Fibroblast of lung (primary cell): ENCODE data around the gene PTP4A2. TPM values are rescaled to one million over a fixed set of nuclear protein-coding genes. Genes with fewer than 3 reads are reported as not detected.

Experiments
- DNase-seq, 2 donors: peaks; one replicate each; pipeline versions ENCODE4 v3.0.0 to v3.0.0-alpha.2; 2010; ENCODE audit warnings: low read depth in 2 of 2
- H2AFZ ChIP-seq: 2 replicates; pipeline ENCODE4 v1.5.1; 2012; ENCODE audit warnings: low read length, control low read depth, inconsistent platforms
- H3K27ac ChIP-seq: 2 replicates; pipeline ENCODE4 v1.5.1; 2011; ENCODE audit warnings: low read length, control low read depth; ENCODE audit not compliant: insufficient read depth
- H3K27me3 ChIP-seq: 2 replicates; pipeline ENCODE4 v1.5.1; 2011; ENCODE audit warnings: mild to moderate bottlenecking, low read length; ENCODE audit not compliant: control insufficient read depth, insufficient read depth
- H3K36me3 ChIP-seq: 2 replicates; pipeline ENCODE4 v1.5.1; 2011; ENCODE audit warnings: low read length; ENCODE audit not compliant: control insufficient read depth, insufficient read depth
- H3K4me1 ChIP-seq: 2 replicates; pipeline ENCODE4 v1.5.1; 2011; ENCODE audit warnings: low read length; ENCODE audit not compliant: control insufficient read depth, insufficient read depth; ENCODE audit errors: extremely low read depth
- H3K4me2 ChIP-seq: 2 replicates; pipeline ENCODE4 v1.5.1; 2011; ENCODE audit warnings: low read length, control low read depth; ENCODE audit not compliant: insufficient read depth; ENCODE audit errors: extremely low read depth
- H3K4me3 ChIP-seq, 4 experiments: fragments of 200-600 bp in 1 of 4; sonication (generic) in 1 of 4; replicated peaks in 1 of 4; 2 replicates each; pipeline ENCODE4 v1.5.1; 2011 to 2016; ENCODE audit warnings: low read length in 4 of 4, low read depth in 3 of 4, mild to moderate bottlenecking in 3 of 4, control low read depth in 2 of 4, inconsistent platforms in 1 of 4, mixed read lengths in 1 of 4; ENCODE audit not compliant: insufficient read depth in 1 of 4; ENCODE audit errors: control extremely low read depth in 1 of 4
- H3K79me2 ChIP-seq: 2 replicates; pipeline ENCODE4 v1.5.1; 2012; ENCODE audit warnings: mild to moderate bottlenecking, low read length, inconsistent platforms; ENCODE audit not compliant: control insufficient read depth, insufficient read depth
- H3K9ac ChIP-seq: 2 replicates; pipeline ENCODE4 v1.5.1; 2011; ENCODE audit warnings: mild to moderate bottlenecking, low read length, control low read depth; ENCODE audit not compliant: insufficient read depth
- H3K9me3 ChIP-seq: 2 replicates; pipeline ENCODE4 v1.5.1; 2012; ENCODE audit warnings: low read depth, low read length; ENCODE audit not compliant: control insufficient read depth, insufficient read depth
- H4K20me1 ChIP-seq: 2 replicates; pipeline ENCODE4 v1.5.1; 2011; ENCODE audit warnings: low read length; ENCODE audit not compliant: control insufficient read depth, insufficient read depth; ENCODE audit errors: extremely low read depth
- EZH2 ChIP-seq: IDR thresholded peaks from 2 replicates; pipeline ENCODE4 v1.5.1; 2012; ENCODE audit warnings: low read length, control low read depth, mild to moderate bottlenecking; ENCODE audit errors: missing control alignments
- polyA plus RNA-seq, 2 donors: library from polyadenylated mRNA; depleted of rRNA in 1 of 2; stranded (reverse) in 1 of 2; unstranded in 1 of 2; fragments of >200 nt; gene quantifications; 2 replicates each; pipeline ENCODE4 v1.2.1, GENCODE V29; 2011 to 2012; ENCODE audit warnings: missing spikeins in 1 of 2
- total RNA-seq: library from RNA; depleted of rRNA; stranded (reverse); fragments of >200 nt; gene quantifications from 2 replicates; pipeline ENCODE4 v1.2.1, GENCODE V29; 2014
- TF ChIP-seq, protein P1 (sequence below), 2 donors: IDR thresholded peaks in 1 of 2; conservative IDR thresholded peaks in 1 of 2; 1 replicate in 1 of 2; 2 replicates in 1 of 2; pipeline ENCODE4 v1.5.1; 2011 to 2012; ENCODE audit warnings: low read length in 2 of 2, control low read depth in 1 of 2, inconsistent platforms in 1 of 2, low read depth in 1 of 2, mild to moderate bottlenecking in 1 of 2

Gene PTP4A2
- total and polyA plus RNA-seq, 2 donors (not counting 1 experiment from before 2014, with no cell fraction given) = 366 to 429 TPM

GRCh38 chr1:31877544-31877943 lies 60.6 kb downstream of the PTP4A2 start:
- no peak overlapping the region for H3K27ac ChIP-seq
- H3K4me1 ChIP-seq = no peaks in the 10 kb centered on the region
- H3K36me3 ChIP-seq = no peaks in the 10 kb centered on the region
- no peak overlapping the region for H2AFZ ChIP-seq
- H3K27me3 ChIP-seq = peaks cover 4% of the 10 kb centered on the region
- no peak for TF ChIP-seq EZH2
- TF ChIP-seq, protein P1, sequence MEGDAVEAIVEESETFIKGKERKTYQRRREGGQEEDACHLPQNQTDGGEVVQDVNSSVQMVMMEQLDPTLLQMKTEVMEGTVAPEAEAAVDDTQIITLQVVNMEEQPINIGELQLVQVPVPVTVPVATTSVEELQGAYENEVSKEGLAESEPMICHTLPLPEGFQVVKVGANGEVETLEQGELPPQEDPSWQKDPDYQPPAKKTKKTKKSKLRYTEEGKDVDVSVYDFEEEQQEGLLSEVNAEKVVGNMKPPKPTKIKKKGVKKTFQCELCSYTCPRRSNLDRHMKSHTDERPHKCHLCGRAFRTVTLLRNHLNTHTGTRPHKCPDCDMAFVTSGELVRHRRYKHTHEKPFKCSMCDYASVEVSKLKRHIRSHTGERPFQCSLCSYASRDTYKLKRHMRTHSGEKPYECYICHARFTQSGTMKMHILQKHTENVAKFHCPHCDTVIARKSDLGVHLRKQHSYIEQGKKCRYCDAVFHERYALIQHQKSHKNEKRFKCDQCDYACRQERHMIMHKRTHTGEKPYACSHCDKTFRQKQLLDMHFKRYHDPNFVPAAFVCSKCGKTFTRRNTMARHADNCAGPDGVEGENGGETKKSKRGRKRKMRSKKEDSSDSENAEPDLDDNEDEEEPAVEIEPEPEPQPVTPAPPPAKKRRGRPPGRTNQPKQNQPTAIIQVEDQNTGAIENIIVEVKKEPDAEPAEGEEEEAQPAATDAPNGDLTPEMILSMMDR (conservative IDR thresholded peaks at IDR 0.05 in 1 of 2, IDR thresholded peaks at IDR 0.05 in 1 of 2; ENCODE audit: low read depth in 1 of 2, low read length in 2 of 2) = no peak
- H3K9ac ChIP-seq = no peak overlapping the region
- no peaks in the 10 kb centered on the region for H4K20me1 ChIP-seq
- H3K4me3 ChIP-seq = no peak overlapping the region
- no peaks in the 10 kb centered on the region for H3K79me2 ChIP-seq
- DNase-seq = no peak
- H3K9me3 ChIP-seq = no peaks in the 10 kb centered on the region
- no peak overlapping the region for H3K4me2 ChIP-seq

- Histone ChIP-seq H3K79me2 (no peaks in the 10 kb centered on the region), H3K4me2 (no peak overlapping the region), H4K20me1 (no peaks in the 10 kb centered on the region), H3K36me3 (no peaks in the 10 kb centered on the region), H2AFZ (no peak overlapping the region), H3K27me3 (peaks cover 4% of the 10 kb centered on the region), H3K9me3 (no peaks in the 10 kb centered on the region), H3K4me3 (no peak overlapping the region), H3K4me1 (no peaks in the 10 kb centered on the region), H3K9ac (no peak overlapping the region), H3K27ac (no peak overlapping the region)
- no peak for TF ChIP-seq EZH2
- TF ChIP-seq, protein P1 (conservative IDR thresholded peaks at IDR 0.05 in 1 of 2, IDR thresholded peaks at IDR 0.05 in 1 of 2; ENCODE audit: low read depth in 1 of 2, low read length in 2 of 2) = no peak
- DNase-seq = no peak
Measured at GRCh38 chr1:31875636-31876236, 62.4 kb downstream of the PTP4A2 start.

- no peaks in the 10 kb centered on the region for H3K79me2 ChIP-seq
- no peaks in the 10 kb centered on the region for H3K36me3 ChIP-seq
- no peak overlapping the region for H3K4me3 ChIP-seq
- H3K4me1 ChIP-seq = no peaks in the 10 kb centered on the region
- H3K27me3 ChIP-seq = peaks cover under 1% of the 10 kb centered on the region
- no peak overlapping the region for H3K27ac ChIP-seq
- H2AFZ ChIP-seq = no peak overlapping the region
- H4K20me1 ChIP-seq = no peaks in the 10 kb centered on the region
- H3K9ac ChIP-seq = no peak overlapping the region
- H3K9me3 ChIP-seq = no peaks in the 10 kb centered on the region
- TF ChIP-seq, protein P1 (conservative IDR thresholded peaks at IDR 0.05 in 1 of 2, IDR thresholded peaks at IDR 0.05 in 1 of 2; ENCODE audit: low read depth in 1 of 2, low read length in 2 of 2) = no peak
- TF ChIP-seq EZH2 = no peak
- DNase-seq = no peak
- no peak overlapping the region for H3K4me2 ChIP-seq
Measured at GRCh38 chr1:31874942-31875341, 63.2 kb downstream of the PTP4A2 start.
